ENCODE measurements around the gene CAPNS2.
"Not testable (repeated sequence)": the region's sequence is repeated elsewhere in the genome, so short reads cannot be mapped to it uniquely, and the experiment has no call there.

The CAPNS2 gene

DNA sequence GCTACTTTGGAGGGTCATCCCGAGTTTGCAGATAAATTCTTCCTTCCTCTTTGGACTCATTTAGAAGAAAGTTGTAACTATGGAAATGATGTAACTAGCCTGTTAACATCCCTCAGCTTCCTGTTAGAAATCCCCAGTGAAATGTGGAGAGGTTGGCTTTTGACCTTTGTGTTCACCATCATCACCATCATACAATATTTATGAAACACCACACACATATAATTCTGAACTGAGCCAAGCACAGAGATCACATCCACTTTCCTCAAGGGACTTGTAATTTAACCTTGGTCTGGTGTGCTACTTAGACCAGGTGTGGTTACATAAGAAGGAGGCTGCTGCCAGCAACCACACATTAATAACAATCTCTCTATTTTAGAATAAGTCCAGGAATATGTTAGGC lies 2.5 kb downstream of the CAPNS2 start:
- no peak for DNase-seq

DNA sequence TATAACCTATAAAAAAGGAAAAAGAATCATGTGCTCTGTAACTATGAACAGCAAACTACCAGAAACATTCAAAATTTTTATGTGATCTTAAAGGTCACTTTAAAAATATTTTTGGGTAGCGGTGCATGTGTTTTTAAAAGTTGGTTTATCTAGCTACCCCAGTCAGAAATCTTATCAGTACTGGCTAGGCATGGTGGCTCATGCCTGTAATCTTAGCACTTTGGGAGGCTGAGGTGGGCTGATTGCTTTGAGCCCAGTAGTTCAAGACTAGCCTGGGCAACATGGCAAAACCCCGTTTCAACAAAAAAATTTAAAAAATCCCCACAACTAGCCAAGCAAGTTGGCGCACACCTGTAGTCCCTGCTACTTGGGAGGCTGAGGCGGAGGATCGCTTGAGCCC lies 3.7 kb downstream of the CAPNS2 start:
- no peak for DNase-seq

DNA sequence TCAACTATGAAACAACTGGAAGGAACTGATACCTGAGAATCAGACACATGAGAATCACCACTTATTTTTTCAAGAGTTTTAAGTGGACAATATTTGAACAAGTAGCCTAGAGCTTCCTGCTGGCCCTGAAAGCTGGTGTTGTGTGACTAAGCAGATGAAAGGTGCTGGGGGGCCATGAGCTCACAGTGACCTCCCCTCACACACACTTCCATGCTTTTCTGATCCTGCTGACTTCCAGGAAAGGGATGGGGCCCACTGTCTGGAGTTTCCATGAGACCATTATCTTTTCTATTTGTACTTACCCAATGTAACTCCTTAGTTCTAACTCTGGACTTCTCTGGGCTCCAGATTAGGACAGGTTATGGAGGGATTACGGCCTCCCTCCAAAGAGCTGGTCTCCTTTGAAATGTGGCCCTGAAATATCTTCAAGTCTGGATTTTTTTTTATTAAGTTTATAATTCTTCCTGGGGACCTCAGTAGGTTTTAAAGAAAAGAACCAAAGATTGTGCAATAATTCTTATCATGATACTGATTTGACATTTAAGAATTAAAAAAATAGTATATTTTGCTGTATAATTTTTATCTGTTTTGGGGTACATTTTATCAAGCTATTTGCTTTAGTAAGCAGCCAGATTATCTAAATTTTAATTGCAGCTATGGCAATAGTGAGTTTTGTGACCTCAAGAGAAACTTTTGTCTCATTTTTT lies 4.9 kb downstream of the CAPNS2 start:
- DNase-seq = no peak

DNA sequence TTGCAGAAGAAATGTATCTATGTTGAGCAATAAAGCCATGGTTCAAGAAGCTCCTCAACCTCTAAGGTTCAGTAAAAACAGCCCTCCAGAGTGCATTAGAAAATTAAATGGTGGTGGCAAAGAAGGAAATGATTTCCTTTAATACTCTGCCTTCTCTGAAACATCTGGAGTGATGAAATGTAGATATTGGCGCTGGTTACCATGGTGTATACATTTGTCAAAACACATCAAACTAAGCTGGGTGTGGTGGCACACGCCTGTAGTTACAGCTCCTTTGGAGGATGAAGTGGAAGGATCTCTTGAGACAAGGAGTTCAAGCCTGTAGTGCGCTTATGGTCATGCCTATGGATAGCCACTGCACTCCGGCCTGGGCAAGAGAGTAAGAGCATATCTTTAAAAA lies 6.0 kb downstream of the CAPNS2 start:
- no peak for DNase-seq

DNA sequence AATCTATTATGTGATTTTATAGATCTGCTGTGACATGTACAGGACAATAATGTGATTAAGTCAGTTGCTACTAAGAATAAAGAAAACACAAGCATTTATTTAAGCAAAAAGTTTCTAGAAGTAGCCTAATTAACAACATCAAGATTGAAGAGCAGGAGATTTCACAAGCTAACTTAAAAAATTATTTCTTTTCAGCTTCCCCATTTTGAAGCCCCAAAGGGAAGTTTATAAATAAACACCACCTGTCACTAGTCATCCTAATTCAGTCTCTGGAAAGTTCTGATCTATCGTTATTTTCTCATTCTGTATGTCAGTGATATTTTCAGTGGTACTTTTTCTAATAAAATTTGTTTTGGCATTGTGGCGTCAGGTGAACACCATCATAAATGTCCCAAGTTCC lies 8.3 kb downstream of the CAPNS2 start:
- no peak for DNase-seq

DNA sequence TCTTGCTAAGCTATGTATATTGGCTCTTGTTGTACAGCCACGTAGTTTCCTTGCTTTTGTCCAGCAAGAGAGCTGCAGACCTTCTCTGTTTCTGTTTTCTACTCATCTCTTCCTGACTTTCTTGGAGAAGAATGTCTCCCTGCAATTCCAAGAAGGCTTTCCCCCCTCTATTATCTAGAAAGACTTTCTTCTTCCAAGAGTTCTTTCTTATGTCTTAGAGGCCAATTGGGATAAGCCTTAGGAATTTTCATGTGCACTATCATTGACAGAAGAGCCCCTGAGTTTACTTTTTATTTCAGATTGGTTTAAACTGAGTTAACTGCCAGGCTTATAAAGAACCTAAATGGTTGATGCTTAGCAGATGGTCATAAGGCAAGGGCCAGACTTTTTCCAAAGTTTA lies 9.0 kb downstream of the CAPNS2 start:
- no peak for DNase-seq

DNA sequence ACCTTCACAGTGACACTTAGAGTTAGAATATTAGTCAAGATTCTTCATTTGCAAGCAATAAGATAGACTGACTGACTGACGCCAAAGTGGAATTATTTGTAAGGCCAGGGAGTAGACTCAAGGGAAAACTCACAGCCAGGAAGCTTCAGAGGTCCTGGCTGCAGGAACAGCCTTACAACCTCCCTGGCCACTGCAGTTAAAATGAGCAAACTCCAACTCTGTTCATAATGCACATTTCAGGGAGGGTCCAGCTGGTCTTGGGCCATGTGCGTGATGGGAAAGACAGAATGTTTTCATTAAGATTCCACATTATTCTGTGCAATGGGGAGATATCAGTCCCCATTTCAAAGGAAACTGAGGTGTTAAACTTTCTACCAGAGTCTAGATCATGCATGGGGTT lies 9.9 kb downstream of the CAPNS2 start:
- no peak for DNase-seq

DNA sequence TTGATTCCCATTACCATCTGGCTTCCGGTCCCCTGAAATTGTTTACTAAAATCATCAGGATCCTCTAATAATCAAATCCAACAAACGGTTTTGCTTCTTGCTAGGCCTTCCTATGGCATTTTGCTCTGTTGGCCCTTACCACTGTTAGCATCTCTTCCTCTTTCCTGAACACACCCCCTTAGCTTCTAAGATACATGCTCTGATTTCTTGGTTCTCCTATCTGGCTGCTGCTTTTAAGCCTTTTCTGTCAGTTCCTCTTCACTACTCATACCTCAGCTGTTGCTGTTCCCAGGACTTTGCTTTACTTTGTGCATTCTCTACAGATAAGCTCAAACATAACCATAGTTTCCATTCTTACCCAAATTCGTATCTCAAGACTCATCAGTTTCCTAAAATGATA lies 11.4 kb downstream of the CAPNS2 start:
- DNase-seq = no peak

DNA sequence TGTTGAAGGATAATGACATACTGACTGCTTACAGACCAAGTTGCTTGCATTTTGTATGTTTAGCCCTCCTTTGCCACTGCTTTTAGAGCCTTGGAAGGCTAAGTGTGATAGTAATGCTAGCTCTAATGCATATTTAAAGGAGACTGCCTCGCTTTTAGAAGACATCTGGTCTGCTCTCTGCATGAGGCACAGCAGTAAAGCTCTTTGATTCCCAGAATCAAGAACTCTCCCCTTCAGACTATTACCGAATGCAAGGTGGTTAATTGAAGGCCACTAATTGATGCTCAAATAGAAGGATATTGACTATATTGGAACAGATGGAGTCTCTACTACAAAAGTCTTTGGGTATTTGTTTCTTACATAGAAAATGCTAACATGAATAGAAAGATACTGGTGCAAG lies 19.1 kb downstream of the CAPNS2 start:
- no peak for DNase-seq

DNA sequence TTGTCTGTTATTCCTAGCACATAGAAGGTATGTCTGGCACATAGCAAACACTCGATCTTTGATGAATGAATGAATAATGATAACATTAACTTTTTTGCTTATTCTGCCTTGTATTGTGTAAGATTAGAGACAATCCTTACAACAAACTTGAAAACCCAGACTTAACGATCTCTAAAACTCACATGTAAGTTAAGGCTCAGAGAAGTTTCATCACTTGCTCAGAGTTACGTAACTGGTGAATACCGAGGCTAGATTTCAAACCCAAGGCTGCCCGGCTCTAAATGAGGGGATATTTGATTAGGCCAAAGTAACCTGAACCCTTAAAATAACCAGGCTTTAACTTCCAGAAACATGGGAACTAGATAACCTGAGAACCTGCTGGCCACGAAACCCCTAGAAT lies 22.3 kb downstream of the CAPNS2 start:
- DNase-seq = no peak

DNA sequence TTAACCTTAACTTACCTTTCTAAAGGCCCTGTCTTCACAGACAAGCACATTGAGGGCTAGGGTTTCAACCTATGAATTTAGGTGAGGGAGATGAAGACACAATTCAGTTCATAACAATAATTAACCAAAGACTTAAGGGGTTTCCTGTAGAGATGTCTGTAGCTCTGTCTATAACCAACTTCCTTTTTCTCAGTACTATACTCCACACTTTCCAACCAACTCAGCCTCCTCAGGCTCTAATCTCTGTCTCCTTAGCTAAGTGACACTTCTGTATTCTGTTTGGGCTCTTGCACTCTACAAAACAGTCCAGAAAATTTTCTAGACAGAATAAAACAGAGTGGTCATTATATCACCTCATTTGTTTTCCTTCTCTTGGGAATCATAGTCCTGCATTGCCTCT lies 25.8 kb downstream of the CAPNS2 start:
- no peak for DNase-seq

DNA sequence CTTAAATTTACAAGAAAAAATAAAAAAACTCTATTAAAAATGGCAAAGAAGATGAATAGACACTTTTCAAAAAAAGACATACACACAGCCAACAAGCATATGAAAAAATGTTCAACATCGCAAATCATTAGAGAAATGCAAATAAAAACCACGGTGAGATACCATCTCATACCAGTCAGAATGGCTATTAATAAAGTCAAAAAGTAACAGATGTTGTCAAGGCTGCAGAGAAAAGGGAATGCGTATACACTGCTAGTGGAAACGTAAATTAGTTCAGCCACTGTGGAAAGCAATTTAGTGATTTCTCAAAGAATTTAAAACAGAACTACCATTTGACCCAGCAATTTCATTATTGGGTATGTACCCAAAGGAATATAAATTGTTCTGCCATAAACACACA lies 31.4 kb downstream of the CAPNS2 start:
- DNase-seq = no peak

DNA sequence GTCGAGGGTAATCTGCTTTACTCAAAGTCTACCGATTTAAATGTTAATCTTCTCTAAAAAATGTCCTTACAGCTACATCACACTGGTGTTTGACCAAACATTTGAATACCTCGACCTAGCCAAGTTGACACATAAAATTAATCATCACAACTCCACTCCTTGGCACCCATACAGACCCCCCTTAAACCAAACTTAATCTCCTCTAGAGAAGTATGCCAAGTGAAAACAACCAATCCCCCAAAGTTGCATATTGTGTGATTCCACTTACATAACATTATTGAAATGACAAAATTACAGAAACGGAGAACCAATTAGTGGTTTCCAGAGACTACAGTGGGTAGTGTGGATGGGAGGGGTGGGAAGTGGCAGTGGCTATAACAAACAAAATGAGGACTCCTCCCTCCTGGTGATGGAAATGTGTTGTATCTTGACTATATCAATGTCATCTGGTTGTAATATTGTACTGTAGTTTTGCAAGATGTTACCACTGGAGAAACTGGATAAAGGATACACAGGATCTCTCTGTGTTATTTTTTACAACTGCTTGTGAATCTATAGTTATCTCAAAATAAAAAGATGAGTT lies 39.4 kb downstream of the CAPNS2 start:
- no peak for DNase-seq

DNA sequence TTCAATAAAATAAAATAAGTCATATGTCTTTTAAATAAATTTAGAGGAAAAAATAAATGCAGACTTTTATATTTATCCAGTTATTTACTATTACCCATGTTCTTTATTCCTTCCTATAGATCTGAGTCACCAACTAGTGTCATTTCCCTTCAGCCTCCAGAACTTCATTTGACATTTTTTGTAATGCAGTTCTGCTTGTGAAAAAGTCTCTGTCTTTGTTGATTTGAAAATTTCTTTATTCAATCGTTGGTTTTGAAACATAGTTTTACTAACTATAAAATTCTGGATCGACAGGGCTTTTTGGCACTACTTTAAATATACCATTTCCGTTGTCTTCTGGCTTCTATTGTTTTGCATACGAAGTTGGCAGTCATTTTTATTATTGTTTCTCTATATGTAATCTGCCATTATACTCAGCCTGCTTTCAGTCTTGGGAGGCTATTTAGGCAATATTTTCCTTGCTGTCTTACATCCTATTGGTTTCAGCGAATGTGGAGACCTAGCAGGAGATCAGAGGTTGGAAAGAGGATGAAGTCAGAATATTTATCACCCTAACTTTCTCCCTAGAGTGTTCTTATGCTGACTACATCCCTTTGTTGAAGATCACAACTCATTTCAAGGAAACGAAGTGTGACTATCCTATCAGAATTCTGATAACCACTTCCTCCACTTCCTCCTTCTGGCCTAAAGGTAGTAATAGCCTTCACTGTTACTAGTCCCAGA lies 47.3 kb downstream of the CAPNS2 start:
- no peak for DNase-seq

DNA sequence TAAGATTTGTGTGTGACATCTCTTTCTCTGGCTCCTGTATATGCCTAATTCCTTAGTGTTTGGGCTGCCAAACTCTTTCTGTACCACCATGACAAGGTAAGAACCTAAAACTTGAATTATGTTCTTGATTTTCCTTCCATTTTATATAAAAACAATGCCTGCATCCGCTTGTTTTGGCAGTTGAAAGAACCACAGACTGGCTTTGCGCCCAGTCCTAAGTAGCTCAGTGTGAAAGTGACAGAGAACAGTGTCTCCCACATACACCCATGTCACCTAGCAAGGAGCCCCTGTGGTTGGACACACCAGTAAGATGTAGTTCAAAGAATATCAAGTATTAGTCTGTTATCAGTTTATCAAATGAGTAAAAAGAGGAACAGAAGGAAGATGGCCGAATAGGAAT lies 48.6 kb downstream of the CAPNS2 start:
- DNase-seq = no peak

DNA sequence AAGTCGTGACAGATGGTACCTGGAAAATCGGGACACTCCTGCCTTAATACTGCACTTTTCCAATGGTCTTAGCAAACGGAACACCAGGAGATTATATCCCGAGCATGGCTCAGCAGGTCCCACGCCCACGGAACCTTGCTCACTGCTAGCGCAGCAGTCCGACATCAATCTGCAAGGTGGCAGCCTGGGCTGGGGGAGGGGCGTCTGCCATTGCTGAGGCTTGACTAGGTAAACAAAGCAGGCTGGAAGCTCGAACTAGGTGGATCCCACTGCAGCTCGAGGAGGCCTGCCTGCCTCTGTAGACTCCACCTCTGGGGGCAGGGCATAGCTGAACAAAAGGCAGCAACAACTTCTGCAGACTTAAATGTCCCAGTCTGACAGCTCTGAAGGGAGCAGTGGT lies 49.2 kb downstream of the CAPNS2 start:
- DNase-seq = not testable (repeated sequence)
